ENCODE measurements around the gene ZBTB33. TPM values are rescaled to one million over a fixed set of nuclear protein-coding genes. Genes with fewer than 3 reads are reported as not detected.

ZBTB33 gene
- polyA plus RNA-seq, 1 donor: 12.1 TPM

DNA sequence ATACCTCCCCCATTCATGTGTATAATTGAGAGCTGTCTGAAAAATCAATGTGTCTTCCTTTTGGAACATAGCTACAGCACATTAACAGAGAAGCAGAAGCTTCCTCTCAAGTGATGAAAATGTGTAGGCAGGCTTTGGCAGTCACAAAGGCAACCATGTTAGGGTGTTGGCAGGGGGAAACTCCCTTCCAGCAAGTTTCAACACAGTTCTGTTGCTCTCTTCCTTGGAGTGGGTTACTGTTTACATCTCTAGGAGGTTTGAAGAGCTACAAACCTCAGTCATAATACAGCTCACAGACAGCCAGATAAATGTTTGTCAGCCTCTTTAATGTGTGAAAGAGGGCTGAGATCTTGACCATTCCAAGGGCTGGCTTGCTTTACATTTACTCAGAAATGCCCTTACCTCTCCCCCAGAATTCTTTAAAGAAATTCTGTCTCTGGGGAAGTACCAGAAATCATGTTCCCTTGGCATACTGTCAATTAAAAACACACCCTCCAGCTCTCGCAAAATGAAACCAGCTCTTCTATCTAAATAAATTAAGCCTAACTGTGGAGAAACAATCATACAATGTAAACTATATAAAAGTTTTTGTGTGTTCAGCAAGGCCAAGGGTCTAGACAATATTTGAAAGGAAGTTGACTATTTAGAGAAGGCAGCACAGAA, 18.9 kb downstream of the ZBTB33 start:
- DNase-seq: no peak

DNA sequence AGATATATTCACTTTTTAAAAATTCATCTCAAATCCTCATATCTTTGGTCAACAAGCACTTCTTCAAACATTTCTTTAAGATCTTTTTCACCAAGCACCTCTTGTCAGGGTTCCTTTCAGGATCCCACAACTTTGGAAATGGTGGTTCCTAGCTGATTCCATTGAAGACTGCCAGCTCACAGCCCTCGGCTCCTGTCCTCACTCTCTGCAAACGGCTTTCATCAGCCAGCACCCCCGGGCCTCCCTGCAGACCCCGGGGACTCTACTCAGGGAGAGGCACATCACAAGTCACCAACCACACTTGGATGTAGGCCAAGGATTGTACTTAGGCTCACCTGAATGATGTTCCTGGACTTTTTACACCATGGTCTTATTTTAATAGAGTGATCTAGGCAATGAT, 20.0 kb downstream of the ZBTB33 start:
- no peak for DNase-seq

DNA sequence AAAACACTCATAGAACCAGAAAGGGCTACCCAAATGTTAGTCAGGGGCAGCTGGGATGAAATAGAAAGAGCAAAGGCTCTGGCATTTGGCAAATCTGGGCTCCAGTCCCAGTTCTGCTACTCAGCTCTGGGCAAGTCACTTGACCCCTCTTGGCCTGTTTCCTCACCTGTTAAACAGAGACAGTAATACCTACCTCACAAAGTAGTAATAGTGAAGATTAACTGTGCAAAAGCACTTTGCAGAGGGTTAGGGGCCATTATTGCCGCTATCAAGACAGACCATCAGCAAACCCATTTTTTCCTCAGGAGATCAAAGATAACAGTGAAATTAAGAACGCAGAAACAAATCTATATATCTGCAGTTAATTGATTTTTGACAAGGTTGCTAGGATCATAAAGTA, 20.6 kb downstream of the ZBTB33 start:
- no peak for DNase-seq

DNA sequence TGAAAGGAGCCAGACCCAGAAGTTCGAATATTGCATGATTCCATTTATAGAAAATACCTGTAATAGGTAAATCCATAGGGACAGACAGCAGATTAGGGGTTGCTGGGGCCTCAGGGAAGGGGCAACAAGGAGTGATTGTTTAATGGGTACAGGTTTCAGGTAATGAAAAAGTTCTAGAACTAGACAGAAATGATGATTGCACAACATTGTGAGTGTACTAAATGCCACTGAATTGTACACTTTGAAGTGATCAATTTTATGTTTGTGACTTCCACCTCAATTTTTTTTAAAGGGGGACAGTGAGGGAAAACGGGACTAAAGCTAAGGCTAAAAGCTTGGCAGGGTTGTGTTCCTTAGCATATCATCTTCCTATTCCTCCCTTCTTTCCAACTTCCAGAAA, 23.5 kb downstream of the ZBTB33 start:
- DNase-seq: no peak

DNA sequence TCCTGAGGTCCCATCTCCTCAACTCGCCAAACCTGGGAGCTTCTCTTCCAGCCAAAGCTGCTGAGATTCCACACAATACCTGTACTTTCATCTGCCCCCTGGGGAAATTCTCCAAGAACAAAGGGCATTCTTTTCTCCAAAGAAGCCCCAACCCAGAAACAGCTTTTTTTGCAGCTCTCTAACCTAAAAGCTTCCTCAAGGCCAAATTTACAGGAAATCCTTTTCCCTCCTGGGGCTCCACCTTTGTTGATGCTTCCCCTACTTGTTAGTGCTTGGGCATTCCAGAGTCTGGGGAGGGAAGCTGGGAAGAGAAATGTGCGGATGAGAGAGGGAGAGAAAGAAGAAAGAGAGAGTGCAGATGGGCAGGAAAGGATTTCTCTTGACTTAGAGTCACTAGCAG, 24.3 kb downstream of the ZBTB33 start:
- no peak for DNase-seq

DNA sequence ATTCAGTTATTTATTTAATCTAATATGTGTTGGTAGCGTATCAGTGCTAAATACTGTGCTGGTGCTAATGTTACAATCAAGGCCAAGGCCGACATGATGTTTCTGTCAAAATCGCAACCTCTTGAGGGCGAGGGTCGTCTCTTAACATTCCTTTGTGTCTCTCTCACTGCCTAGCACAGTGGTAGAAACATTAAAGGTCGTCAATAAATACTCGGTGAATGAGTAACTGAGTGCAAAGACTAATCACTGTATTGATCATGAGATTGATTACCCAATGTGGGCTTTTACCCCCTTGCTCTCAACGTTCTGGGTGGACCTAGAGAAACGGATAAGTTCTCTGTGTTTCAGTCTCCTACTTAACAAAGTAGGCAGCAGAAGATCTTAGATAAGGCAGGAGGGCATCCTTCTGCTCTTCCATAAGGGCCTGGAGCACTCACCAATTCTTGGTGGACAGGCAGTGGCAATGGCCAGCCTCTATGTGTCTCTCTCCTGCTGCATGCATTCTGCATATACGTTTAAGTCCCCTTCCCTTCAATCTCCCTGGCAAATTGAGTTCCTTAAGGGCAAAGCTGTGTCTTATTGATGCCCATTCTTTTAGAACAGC, 30.5 kb downstream of the ZBTB33 start:
- DNase-seq: no peak

DNA sequence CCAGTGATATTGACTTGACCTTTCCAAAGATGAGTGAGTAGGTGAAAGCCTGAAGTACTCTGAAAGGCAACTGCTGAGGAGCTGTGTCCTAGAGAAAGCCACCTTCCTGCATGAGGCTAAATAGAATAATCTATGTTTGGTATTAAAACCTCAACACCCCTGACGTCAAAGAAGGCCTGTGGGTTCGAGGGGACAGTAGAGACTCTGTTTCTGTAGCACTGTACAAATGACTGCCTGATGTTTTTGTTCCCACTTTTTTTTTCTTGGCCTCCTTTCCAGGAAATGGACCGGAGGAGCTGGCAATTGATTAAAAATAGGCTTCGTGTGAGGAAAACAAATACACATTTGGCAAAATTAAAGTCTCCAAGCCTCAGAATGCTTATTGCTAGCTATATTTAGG, 31.1 kb downstream of the ZBTB33 start:
- no peak for DNase-seq

- no peak for DNase-seq
These were observed 32.1 kb downstream of the ZBTB33 start for GRCh38 chrX:120282697-120283096.

DNA sequence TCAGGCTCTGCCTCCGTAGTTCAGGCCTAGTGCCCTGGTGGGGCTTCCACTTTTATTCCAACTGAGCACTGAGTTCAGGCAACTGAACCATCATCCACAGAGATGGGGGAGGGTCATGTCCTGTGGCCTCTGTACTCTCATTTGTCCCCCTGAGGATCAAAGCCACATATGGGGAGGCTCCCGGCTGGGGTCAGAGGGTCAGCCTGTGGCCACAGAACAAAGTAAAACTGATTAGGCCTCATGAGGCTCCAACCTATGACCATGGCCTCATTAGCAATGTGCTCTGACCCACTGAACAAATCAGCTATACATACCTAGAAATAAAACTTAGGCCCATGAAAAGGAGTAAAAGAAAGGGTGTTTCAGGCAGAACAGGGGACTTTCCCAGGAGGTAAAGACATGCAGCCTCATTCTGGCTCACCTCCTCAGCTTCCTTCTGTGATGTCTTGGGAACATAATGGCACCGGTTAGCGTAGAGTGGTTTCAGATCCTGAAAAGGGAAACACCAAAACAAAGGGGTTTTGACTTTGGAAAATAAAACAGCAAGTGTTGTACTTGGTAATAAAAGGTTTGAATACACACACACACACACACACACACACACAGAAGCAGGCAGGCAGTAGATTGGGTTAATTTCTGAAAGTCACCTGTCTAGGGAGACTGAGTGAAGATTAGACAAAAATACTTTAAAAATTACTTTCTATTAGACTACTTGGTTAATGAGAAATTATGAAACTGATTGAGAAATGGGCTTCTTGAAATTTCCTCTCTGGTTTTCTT, 36.3 kb downstream of the ZBTB33 start:
- no peak for DNase-seq

- DNase-seq: no peak
These were observed 37.0 kb downstream of the ZBTB33 start for GRCh38 chrX:120287513-120288112.

- no peak for DNase-seq
These were observed 39.5 kb downstream of the ZBTB33 start for GRCh38 chrX:120290107-120290506.

- no peak for DNase-seq
These were observed 40.6 kb downstream of the ZBTB33 start for GRCh38 chrX:120291211-120291610.

GRCh38 chrX:120293015-120293414, 42.4 kb downstream of the ZBTB33 start:
- no peak for DNase-seq

- DNase-seq: no peak
These were observed 44.0 kb downstream of the ZBTB33 start for GRCh38 chrX:120294651-120295050.

- DNase-seq: no peak
These were observed 47.3 kb downstream of the ZBTB33 start for GRCh38 chrX:120297923-120298322.

- DNase-seq: no peak
These were observed 49.3 kb downstream of the ZBTB33 start for GRCh38 chrX:120299928-120300327.

GRCh38 chrX:120301497-120301896, 50.9 kb downstream of the ZBTB33 start:
- no peak for DNase-seq

- no peak for DNase-seq
These were observed 51.3 kb downstream of the ZBTB33 start for GRCh38 chrX:120301960-120302359.

- DNase-seq: no peak
These were observed 51.8 kb downstream of the ZBTB33 start for GRCh38 chrX:120302434-120302833.

GRCh38 chrX:120304256-120304655, 53.6 kb downstream of the ZBTB33 start:
- no peak for DNase-seq

DNA sequence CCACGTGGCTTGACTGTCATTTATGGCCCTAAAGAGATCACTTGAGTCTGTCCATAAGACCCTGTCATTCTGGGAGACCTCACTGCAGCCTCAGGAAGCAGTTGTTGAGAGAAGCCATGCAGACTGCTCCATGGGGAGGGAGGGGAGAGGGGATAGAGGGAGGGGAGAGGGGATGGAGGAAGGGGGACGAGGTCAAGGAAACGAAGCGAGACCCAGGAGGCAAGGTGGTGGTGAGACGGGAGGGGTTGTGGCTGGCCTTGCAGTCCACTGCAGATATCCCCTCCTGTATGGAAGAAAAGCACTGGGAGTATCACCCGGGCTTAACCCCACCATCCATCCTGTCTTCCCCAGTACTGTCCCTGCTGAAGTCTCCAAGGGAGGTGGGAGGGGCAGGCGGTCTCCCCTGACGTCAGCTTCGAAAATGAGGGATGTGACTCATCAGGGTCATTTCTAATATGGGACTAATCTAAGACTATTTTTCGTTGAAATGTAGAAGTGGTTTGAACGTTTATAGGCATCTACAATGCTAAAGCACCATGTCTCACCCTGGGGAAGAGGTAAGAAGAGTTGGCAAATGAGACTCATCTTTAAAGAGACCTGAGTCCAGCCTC, 55.0 kb downstream of the ZBTB33 start:
- no peak for DNase-seq

GRCh38 chrX:120306630-120307029, 56.0 kb downstream of the ZBTB33 start:
- DNase-seq: no peak

Measured in hindlimb muscle (tissue), 1 donor.